HuH-7 (cell line): Measurements from ENCODE around the gene TKTL1.
"Not testable (repeated sequence)": the region's sequence is repeated elsewhere in the genome, so short reads cannot be mapped to it uniquely, and the experiment has no call there.

Source experiments
- DNase-seq: peaks from one replicate; pipeline ENCODE4 v3.0.0; 2011; ENCODE audit warnings: low spot score

The TKTL1 gene

DNA sequence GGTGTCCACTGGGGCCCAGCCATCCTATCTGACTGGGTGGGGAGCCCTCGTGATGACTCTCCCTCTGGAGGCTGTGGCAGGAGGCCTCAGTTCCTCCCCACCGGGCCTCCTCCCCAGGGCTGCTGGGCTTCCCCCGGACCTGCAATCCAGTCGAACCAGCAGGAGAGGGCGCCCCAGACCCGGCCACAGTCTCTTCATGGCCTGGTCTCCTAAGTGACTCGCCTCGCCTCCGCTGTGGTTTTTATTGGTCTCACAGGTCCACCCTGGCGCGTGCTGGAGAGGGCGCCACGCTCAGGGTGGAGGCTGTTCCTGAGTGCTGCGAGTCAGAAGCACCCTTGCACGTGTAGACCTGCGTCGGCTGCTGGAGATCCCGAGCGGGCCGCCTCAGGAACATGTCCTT, 48.0 kb downstream of the TKTL1 start:
- DNase-seq = not testable (repeated sequence)

DNA sequence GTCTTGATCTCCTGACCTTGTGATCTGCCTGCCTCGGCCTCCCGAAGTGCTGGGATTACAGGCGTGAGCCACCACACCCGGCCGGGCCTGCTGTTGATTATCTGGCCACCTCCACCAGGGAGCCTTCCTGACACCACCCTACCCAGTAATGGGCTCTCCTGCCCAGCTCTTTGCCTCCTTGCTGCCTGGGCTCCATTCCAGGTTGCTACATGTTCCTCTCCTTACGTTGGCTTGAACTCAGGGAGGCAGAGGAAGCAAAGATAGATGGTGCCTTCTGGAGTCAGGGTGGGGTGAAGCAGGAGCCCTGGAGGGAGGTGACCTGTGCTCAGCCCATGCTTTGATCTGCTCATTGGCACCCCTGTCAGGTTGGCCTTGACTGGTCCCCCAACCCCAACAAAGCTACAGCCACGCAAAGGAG, 52.5 kb downstream of the TKTL1 start:
- no peak for DNase-seq

DNA sequence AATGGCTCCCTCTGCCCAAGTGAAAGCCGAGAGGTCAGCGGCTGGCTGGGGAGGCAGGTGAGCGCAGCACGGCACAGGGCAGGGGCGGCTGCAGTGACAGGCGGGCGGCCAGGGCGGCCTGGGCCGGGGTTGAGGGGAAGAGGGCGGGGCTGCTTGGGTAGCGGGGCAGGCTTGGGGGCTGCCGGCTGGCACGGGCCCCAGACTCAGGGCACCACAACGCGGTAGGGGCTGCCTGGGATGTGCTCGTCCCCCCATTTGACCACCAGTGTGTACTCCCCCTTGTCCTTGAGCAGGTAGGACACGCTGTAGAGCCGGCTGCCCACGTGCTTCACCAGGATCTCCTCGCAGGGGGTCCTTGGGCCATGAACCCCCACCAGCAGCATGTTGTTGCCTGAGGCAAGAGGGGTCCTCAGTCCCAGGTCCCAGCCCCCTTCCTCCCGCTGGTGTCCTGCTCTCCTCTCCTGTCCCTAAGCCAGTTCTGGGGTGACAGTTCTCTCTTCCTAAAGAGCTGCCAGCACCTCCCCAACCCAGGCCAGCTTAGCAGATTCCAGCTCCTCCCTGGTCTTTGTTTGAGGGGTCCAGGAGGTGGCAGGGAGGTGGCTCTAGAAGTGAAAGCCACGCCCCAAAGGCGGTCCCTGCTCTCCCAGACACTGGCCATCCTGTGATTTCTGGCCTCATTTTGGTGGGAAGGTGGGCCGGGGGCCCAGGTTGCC, 53.2 kb downstream of the TKTL1 start:
- no peak for DNase-seq

DNA sequence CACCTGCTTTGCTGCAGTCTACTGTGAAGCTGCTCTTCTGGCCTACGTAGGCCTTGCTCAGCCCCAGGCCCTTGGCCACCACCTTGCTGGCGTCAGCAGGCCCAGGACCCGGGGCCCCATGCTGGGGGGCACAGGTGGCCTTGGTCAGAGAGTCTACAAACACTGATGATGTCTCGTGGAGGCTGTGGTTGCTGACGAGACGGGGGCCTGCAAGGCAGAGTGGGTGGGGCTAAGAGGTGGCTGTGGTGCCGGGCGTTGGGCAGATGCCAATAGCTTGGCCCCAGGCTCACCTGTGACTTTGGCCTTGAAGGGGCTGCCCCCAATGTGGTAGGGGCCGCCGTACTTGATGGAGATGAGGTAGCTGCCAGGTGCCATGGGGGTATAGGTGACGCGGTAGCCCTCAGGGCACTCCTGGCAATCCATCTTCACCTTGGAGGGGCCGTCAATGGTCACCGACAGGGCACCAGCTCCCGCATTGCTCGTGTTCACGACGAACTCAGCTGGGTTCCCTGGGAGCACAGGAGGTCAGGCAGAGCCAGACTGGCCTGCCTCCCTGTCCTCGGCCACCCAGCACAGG, 53.9 kb downstream of the TKTL1 start:
- DNase-seq = no peak

DNA sequence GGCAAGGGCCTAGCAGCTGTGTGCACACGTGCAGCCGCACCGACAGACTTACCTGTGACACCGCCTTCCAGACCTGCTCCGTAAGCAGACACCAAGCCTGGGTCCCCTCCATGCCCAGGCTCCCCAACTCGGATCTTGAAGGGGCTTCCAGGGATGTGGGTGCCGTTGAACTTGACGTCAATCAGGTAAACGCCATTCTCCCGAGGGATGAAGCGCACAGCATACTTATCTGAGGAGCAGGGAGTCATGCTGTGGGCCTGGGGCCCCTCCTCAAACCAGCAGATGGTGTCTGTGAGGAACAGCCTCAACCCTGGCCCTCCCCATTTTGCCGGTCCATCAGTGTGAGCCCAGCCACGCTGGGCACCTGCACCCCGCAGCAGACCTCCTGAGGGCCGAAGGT, 54.4 kb downstream of the TKTL1 start:
- no peak for DNase-seq

DNA sequence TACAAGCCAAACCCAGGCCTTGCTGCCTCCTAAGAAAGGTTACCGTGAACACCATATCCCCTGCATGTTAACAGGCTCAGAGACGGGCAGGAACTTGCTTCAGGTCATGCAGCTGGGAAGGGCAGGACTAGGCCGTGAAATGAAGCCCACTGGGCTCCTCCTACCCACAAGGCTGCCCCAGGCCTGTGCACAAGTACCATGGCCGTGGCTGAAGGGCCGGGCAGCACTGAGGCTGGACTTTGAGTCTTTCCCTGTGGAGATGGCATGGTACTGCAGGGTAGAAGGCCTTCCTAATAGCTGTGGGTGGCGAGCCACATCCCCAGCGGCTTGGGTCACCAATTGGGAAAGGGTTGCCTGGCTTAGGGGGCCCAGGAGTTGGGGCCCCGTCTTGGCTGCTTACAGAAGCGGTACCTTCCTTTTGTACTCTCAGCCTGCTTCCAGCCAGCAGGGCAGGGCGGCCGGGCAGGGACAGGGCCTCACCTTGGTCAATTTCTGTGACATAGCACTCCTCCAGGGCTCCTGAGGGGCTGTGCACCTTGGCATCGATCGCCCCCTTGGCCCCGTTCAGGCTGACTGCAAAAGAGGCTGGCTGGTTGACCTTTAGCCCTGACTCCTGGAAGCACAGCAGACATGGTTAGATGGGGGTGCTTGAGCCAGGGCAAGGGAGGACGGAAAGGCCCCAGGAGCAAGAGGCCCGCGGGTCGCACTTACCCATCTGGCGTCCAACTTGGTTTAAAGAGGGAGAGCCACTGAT, 55.0 kb downstream of the TKTL1 start:
- DNase-seq = no peak

DNA sequence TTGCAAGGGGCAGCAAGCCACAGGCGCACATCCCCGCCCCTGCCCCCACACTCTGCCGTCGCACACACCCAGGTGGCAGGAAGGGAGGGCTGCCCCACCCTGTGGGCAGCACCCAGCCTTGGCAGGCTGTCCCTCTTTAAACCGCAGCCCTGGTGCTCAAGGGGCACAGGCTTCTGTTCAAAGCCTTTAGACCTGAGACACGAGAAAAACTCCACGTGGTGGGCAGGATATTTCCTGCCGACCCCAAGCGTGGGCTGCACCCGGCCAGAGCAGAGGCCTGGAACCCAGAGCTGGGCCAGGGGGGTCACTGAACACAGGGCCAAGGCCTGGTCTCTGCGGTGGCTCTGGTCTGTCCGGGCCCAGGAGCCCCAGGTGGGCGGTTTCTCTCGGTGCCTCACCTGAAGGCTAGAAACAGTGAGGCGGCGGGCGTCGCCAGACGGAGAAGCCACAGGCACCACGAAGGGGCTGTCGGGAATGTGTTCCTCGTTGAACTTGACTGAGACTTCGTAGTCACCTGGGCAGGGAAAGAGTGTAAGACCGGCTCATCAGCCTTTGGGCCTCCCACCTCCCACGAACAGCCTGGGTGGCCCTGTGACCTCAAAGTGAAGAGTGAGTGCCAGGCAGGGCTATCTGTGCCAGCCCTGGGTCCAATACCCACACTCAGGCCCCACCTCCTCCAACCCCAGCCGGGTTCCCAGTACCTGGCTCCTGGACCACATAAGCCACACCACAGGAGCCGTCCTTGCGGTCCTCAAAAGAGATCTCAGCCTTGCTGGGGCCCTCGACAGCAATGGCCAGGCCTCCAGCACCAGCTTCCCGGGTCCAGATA, 55.8 kb downstream of the TKTL1 start:
- no peak for DNase-seq

DNA sequence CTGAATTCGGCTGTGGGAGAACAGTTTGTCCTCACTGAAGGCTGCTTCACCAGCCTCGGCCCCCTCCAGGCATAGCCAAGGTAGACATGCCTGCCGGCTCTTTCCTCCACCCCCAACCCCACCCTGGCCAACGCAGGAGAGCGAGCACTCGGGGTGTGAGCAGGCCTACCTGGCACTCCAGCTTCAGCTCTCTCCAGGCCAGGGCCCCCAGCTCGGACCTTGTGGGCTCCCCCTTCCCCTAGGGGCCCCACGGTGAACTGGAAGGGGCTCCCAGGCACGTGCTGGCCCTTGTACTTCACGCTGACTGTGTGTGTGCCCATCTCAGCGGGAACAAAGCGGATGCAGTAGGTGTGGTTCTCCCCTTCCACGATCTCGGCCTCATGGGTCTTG, 56.4 kb downstream of the TKTL1 start:
- no peak for DNase-seq

DNA sequence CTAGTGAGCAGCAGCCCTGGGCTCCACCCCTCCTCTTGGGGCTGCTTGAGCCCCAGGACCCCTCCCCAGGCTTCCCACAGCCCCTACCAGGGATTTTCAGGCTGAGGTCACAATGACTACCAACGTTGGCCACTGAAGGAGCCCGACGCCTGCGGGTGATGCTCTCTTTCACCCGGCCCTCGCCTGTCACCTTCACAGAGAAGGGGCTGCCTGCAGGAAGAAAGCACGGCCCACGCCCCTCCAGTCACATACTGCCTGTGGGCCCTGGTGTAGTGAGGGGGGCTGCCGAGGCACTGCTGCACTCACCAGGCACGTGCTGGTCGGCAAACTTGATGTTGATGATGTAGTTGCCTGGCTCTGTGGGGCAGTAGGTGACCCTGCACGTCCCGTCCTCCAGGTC, 56.9 kb downstream of the TKTL1 start:
- DNase-seq = no peak

DNA sequence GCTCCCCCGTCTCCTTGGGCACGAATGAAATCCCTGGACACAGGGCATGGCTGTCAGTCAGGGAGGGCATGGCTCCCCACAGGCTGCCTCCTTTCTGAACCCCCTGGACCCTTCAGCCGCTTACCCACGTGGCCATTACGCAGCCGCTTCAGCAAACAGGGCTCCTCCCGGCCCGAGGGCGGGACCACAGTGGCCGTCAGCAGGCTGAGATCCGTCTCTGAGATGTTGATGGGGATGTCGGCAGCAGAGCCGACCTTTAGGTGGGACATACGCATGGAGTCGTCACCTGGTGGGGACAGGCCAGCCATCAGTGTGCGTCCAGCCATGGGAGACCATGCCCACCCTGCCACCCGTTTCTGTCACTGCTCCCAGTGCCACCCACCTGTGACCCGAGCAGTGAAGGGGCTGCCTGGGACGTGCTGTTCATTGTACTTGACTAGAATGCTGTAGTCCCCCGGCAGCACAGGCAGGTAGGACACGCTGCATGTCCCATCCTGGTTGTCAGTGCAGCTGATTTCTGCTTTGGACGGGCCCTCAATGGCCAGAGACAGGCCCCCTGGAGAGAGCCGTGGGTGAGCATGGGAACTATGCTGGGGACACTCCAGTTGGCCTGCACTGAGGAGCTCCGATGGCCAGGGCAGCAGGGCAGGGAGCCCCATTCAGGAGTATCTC, 57.7 kb downstream of the TKTL1 start:
- DNase-seq = no peak

DNA sequence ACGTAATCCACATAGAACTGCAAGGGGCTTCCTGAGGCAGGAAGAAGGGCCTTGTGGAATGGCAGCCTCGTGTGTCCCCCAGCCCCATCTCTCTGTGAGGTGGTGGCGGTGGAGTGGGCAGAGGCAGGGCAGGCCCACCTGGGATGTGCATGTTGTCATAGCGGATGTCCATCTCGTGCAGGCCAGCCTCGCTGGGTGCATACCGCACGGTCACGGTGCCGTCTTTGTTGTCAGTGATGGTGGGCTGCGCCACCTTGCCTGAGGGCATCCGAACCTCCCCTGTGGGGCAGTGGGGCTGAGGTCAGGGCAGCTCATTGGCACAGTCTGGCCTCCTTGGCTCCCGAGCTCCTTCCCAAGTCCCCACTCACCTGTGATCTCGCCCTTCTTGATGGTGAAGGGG, 58.4 kb downstream of the TKTL1 start:
- DNase-seq = no peak

DNA sequence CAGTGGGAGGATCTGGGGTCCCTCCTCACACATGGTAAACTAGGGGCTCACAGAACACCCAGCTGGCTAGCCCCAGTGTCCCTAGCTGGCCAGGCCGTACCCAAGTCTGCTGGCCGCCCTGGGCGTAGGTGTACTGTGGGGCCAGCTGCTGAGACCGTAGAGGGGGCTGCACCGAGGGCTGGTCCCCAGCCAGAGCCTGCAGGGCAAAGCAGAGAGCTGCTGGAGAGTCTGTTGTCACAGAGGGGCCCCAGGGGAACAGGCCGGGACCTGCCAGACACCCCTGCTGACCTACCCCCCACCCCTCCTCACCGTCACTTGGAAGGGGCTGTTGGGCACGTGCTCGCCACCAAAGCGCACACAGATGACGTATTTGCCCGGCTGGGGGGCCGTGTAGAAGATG, 58.9 kb downstream of the TKTL1 start:
- no peak for DNase-seq

DNA sequence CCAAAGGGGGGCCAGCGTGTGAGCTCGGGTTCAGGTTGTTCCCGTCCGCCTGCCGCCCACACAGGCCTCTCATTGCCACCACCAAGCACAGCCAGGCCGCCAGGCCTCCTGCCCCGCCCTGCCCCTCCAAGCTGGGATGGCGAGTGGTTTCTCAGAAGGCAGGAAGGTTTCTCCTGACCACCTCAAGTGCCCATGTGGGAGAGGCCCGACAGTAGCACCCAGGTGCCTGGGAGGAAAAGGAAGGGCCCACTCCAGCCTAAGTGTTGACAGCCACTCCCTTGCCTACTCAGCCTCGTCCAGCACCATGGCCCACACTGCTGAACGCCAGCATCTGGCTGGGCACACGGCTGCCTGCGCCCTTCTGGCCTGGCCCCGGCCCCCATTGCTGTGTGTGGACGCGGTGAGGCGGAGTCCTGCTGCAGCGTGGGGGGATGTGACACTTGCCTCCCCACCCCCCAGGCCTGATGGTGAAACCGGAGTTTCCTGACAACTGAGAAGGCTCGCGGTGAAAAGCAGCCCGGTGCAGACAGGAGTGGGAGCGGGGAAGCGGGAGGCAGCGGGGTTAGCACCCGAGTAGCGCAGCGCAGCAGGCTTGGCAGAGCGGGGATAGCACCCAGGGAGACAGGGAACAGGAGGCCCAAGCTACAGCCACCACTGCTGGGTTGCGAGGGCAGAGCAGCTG, 59.6 kb downstream of the TKTL1 start:
- DNase-seq = no peak

DNA sequence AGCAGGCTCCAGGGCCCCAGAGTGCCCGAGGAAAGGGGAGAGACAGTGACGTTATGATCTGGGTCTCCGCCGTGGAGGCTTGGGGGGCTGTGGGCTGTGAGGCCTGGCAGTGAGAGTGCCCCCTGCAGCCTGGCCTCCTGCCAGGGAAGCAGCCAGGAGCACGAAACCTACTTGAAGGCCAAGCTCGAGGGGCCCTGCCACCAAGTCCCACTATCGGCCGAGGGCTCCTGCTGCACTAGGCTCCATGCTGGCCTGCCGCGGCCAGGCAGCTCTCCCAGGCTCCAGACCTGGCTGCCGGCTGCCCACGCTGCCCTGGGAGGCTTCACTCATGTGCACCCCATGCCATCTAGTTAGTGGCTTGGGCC, 60.2 kb downstream of the TKTL1 start:
- DNase-seq = no peak

DNA sequence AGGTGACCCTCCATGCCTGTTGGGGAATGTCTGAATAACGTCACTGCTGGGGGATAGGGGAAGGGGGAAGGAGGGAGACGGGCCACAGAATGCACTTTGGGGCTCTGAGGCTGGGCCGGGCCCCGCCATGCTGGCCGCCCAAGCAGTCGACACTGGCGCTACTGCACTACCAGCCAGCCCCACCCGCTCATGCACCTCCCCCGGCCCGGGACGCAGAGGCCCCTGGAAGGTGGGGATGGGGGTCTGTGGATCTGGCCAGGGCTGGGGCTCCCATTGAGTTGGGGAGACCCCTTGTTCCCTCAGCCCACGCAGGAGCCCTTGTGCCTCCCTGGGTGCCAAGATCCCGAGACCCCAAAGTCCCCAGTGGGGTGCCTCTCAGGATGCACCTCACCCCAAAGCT, 61.0 kb downstream of the TKTL1 start:
- no peak for DNase-seq

DNA sequence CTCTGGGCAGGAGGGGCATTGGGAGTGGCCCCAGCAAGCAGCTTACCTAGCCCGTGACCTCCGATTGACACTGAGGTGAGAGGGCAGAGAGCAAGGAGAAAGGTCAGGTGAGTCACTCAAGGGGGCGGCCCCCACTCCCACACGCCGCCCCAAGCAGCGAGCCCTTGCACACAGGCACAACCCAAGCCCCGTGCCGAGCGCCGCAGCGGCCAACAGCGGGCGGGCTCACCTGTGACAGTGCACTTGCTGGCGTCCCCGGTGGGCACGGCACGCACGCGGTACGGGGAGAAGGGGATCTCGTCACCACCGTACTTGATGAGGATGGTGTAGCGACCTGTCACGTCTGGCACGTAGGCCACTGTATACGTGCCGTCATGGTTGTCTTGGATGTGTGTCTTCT, 61.6 kb downstream of the TKTL1 start:
- DNase-seq = no peak

DNA sequence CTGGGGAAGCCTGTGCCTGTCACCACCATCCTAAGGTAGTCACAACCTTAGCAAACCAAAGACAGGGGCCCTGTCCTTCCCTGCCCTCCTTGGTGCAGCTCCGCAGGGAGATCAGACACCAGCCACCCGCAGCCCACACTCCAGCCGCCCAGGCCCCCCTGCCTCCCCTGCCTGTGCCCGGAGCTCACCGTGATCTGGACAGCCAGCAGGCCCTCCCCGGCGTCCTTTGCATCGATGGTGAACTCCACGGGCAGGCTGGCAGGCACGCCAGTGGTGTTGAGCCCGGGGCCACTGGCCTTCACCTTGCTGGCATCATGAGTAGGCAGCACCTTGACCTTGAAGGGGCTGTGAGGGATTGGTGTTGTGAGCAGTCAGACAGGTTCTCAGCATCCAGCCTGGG, 62.4 kb downstream of the TKTL1 start:
- DNase-seq = no peak

DNA sequence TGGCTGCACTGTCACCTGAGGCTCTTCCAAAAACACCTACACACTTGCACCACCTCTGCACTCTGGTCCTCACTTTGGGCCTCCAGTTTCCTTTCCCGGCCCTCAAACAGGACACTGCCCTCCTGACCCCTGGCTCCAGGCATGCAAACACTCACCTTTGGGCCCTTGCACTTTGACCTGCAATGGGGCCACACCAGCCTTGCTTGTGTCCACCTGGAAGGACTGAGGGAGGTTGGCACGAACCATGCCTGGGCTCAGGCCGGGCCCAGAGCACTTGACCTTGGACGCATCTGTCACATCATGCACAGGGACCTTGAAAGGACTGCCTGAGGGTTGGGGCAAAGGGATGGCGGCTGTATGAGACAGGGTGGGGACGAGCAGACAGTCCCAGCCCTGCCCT, 63.2 kb downstream of the TKTL1 start:
- no peak for DNase-seq

DNA sequence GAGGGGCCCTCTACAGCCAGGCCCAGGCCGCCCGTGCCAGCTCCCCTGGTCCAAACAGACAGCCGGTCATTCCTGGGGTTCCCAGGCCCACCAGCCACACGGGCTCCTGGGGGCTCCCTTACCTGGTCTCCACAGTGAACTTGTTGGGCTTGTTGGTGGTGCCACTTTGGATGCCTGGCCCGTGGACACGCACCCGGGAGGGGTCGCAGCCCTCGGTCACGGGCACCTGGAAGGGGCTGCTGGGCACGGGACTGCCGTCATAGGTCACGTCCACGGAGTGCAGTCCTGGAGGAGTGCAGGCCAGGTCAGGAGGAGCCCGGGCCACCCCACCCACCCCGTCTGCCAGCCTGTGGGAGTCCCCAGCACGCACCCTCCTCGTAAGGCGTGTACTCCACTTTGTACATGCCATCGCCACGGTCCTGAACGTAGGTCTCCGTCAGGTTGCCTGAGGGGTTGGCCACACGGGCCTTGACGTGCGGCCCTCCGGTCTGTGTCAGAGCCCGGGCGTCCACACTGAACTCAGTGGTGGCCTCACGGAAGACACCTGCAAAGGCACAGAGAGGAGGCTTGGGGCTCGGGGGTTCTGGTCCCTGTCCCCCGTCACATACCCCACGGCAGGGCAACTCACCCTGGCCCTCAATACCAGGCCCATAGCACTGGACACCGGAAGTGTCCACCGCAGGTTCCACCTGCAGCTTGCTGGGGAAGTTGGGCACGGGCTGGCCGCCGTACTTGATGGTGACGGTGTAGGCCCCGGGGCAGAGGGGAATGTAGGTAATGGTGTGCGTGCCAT, 64.0 kb downstream of the TKTL1 start:
- no peak for DNase-seq

DNA sequence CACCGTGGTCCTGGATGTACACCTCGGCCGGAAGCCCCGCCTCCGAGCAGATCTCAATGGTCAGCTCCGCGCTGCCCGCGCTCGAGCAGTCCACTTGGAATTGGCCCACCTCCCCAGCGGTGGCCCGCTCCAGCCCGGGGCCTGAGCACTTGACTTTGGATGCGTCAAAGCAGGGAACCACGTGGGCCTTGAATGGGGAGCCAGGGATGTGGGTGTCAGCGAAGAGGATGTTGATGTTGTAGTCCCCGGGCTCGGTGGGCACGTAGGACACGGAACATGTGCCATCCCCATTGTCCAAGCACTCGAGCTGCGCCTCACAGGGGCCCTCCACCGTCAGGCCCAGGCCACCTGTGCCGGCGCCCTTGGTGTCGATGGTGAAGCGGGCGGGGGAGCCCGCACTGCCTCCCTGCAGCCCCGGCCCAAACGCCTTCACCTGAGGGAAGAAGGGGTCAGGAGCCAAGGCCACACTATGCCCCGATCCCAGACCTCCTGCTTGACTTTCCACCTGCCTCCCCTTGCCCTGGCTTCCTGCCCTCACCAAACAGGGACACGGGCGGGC, 64.6 kb downstream of the TKTL1 start:
- DNase-seq = no peak
